Measurements from ENCODE around the gene POLA1.

The POLA1 gene

GRCh38 chrX:25011589-25012432 is 318.1 kb downstream of the POLA1 start:
- no peak for DNase-seq

DNA sequence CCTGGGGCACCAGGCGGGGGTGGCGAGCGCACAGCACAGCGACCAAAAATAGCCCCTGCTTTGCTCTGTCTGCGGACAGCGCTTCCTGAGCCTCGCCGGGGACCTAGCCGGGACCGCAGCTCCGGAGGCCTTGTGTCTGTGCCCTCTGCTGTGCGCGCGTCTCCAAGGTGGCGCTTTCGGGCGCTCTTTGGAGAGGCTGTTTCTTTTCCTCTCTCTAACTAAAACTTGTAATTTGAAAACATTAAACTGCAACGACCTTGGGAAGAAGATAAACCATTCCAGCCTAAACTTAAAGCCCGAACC is 318.7 kb downstream of the POLA1 start:
- no peak for DNase-seq

- DNase-seq, result no peak
Measured at GRCh38 chrX:25012793-25013631, 319.3 kb downstream of the POLA1 start.

- DNase-seq, result no peak
Measured at GRCh38 chrX:25013632-25014365, 320.1 kb downstream of the POLA1 start.

DNA sequence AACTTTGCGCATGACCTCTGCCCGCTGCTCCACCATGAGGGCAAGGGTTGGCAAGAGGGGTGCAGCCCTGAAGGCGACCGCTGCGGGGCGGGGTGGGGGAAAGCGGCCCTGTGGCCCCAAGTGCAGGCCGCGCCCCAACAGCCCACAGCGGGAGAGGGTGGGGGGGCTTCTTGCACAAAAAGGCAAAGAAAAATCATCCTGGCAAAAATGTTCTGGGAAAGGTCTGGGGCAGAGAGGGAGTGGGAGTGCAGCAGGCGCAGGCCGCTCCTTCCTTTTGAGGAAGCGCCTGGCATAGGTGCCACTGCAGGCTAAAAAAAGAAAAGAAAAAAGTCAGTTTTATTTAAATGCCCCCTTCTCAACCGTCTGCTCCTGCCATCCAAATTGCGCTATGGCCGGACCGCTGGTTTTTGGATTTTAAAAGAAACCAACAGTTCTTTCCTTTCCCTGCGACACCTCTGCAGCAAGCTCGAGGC is 320.7 kb downstream of the POLA1 start:
- no peak for DNase-seq

DNA sequence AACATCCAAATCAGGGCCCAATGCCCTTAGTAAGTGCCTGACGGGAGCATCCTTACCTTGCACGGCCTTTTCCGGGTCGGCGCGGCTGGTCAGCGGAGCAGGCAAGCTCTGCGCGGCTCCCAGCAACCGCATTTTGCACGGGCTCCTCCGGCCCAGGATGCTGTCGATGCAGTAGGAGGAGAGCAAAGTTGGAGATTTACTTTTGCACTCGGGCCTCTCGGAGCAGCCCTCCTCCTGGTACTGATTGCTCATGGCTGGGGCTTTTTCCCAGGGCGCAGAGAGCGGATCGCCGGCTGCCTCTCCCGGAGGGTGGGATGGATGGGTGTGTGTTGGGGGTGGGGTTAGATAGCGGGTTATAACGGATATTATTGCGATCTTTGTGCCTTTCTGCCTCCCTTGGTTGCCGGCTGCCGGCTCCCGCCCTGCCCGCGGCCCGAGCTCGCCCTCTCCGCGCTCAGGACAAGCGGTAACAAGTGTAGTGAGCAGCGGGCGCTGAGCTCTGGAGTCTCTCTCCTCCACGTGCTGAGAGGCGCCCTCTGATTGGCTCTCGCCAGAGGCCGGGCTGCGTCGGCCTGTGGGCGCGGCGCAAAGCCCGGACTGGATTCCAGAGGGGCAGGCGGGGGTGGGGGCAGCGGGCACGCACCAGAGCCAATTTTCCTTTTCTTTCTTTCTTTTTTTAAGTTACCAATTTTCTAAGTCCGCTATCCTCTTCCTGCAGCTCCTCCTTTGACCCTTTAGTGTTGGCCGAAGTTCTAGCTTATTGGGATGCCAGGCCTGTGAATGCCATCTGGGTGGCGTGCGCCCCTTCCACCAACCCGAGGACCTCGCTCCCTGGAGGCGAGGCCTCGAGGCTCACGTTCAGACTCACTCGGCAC is 322.0 kb downstream of the POLA1 start, which contains the start of gene ARX:
Gene ARX (minus strand): TSS at position 480 of the 875 bp plus-strand sequence. CDS start 228 bp downstream, at position 252.
- DNase-seq, result no peak

GRCh38 chrX:25016361-25016671 is 322.6 kb downstream of the POLA1 start:
- no peak for DNase-seq

DNA sequence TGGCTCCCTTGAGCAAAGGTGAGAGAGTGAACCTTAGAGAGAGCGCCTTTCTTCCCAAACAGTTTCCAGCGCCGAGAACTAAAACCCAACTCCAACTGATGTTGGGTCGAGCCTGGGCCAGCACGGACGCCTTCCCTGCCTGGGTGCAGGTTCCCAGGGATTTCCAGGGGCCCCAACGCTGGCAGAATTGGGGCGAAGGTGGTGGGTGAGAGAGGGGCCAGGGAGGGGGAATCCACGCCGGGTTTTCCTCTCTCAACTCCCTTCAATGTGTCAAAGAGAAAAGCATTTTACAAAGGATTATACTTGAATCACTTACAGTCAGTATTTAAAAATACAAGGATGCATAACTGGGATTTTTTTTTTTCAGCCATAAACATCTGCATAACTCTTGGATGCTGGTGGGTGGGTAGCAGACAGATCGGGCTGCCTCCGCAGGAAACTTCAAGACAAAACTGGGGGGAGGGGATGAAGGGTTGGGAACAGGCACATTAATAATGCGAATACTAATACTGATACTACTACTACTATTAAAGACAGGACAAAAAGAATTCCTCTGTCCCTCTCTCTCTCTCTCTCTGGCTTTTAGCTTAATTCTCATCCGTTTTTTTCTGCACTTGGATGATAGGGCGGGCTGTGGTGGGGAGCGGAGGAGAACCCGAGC is 323.4 kb downstream of the POLA1 start:
- DNase-seq, result no peak

- DNase-seq, result no peak
Measured at GRCh38 chrX:25017667-25018247, 324.0 kb downstream of the POLA1 start.

DNA sequence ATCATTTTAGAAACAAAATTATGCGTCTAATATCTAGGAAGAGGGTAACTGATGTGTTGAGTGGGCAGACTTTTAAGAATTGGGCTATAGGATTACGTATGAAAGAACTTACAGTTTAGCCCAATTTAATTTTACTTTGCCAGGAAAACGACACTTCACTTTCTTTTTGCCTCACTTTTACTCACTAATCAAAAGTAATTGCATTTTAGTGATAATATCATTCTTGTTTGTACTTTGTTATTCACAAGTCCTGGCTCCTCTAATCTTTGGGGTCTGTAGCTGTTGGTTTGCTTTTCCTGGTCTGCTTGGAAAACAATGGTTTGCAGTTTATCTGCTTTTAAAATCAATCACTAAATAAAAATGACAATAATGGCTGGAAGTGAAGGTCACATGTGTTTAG is 325.0 kb downstream of the POLA1 start:
- DNase-seq, result no peak

- DNase-seq, result no peak
Measured at GRCh38 chrX:25019707-25020390, 326.1 kb downstream of the POLA1 start.

GRCh38 chrX:25020391-25020904 is 326.7 kb downstream of the POLA1 start:
- DNase-seq, result no peak

- no peak for DNase-seq
Measured at GRCh38 chrX:25020905-25021449, 327.3 kb downstream of the POLA1 start.

DNA sequence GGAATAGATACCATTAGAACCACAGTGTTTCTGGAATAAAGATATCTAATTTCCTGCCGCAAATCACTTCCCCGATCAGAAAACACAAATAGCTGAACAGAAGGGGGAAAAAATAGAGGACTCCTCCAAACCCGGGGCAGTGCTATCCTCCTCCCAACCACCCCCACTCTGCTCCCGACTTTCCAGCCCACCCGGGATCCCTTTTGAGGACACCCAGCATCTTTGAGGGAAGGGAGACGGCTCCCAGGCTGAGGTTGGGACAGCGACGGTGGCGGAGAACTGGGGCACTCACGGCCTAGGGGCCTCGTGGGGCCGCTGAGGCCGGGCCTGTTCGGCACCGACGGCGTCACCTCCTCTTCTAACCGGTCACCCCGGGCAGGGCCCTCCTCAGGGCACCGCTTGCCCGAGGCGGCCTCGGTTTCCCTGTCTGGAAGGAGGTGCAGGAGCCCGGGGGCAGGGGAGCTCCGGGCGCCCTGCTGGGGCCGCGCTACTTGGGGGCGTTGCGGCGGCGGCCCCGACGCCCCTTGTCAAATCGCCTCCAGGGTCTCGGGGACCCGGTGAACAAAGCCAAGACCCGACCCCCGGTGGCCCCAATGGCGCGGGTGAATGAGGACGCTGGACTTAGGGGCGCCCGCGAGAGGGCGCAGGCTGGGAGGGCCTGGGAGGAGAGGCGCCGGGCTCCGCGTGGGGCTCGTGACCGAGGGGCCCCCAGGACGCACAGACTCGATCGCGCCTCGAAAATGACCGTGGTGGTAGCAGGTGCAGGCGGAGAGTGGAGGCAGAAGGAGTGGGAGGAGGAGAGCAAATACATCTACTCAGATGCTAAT is 329.0 kb downstream of the POLA1 start:
- no peak for DNase-seq

GRCh38 chrX:25023908-25024307 is 330.2 kb downstream of the POLA1 start:
- no peak for DNase-seq

- no peak for DNase-seq
Measured at GRCh38 chrX:25025615-25026014, 331.9 kb downstream of the POLA1 start.

- no peak for DNase-seq
Measured at GRCh38 chrX:25026576-25026975, 332.9 kb downstream of the POLA1 start.

- DNase-seq, result no peak
Measured at GRCh38 chrX:25028726-25029125, 335.0 kb downstream of the POLA1 start.

GRCh38 chrX:25029288-25029825 is 335.6 kb downstream of the POLA1 start:
- DNase-seq, result no peak

Data from cerebellar nuclear complex (tissue), 1 donor.